DMS153 (cell line): ENCODE results near the gene AUH.
"Not testable (repeated sequence)": the region's sequence is repeated elsewhere in the genome, so short reads cannot be mapped to it uniquely, and the experiment has no call there.

Source experiments
- DNase-seq: peaks from one replicate; lab custom pipeline; 2025; lab: John Stamatoyannopoulos, UW

The AUH gene, protein sequence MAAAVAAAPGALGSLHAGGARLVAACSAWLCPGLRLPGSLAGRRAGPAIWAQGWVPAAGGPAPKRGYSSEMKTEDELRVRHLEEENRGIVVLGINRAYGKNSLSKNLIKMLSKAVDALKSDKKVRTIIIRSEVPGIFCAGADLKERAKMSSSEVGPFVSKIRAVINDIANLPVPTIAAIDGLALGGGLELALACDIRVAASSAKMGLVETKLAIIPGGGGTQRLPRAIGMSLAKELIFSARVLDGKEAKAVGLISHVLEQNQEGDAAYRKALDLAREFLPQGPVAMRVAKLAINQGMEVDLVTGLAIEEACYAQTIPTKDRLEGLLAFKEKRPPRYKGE

DNA sequence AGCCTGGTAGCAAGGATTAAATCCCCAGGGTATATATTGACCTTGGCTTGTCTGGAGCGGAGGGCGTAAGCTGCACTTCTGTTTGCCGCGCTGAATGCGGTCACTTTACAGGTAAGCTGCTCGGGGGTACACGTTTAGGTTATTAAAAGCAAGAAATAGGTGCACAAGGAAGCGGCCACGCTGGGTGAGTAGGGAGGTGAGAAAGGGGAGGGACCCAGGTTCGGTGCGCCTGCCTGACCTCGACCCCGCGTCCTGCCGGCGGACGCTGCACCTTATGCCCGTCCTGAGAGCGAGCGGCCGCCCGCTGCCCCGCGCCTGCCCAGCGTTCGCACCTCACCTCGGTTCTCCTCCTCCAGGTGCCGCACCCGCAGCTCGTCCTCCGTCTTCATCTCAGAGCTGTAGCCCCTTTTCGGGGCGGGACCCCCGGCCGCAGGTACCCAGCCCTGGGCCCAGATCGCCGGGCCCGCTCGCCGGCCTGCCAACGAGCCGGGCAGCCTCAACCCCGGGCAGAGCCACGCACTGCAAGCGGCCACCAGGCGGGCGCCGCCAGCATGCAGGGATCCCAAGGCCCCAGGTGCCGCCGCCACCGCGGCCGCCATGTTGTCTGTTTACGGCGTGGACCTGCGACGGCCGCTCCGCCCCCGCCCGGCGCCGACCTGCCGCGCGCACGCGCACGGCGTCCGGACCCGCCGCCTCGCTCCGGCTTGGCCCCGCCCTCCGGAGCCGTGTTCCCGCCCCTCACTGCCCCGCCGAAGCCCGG lies at the start of gene AUH:
AUH (minus strand) TSS at position 628 of the 760 bp plus-strand sequence; CDS start at position 599, 29 bp downstream.
- DNase-seq: peak; percentile 38

DNA sequence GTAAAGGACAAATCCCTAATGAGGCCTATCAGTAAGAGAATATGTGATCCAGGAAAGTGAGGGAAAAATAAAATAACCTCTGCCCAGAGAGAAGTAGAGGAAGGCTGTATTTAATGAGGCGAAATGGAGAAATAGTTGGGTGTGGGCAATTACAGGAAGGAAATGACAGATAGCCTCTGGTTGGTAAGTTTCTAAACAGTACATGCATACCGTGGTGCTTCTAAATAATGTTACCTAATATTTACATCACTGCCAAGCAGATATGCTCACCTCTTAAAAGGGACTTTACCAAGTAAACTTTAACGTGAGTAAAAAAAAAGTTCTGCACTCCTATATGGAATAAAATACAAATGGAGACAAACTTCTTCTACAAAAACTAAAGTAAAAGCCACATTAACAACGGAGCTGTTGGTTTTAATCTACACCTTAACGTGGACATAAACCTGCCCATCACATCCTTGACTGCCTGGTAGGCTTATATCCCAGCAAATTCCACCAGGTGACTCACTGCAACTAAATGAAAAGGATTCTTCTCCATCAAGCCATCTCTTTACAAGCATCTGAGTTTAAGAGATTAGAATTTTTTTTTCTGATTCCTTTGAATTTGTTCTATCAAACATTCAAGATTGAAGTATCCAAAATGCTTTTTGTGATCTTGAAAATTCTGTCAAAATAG lies 49.5 kb upstream of the AUH start:
- no peak for DNase-seq

DNA sequence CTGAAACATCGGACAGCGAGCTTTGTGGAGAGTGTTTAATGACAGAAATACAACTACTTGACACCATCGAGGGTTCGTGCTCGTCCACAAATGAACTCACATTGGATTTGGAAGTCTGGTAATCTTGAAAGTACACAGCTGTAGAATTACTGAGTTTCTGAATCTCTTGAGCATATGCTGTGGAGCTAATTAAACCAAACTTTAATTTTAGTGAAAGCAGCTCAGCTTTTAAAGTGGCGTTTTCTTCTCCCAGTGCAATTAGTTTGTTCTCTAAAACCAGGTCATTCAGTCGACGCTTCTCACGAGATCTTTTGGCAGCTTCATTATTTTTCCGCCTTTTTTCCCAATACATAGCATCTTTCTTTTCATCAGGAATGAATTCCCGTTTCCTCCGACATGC lies 48.4 kb upstream of the AUH start:
- no peak for DNase-seq

DNA sequence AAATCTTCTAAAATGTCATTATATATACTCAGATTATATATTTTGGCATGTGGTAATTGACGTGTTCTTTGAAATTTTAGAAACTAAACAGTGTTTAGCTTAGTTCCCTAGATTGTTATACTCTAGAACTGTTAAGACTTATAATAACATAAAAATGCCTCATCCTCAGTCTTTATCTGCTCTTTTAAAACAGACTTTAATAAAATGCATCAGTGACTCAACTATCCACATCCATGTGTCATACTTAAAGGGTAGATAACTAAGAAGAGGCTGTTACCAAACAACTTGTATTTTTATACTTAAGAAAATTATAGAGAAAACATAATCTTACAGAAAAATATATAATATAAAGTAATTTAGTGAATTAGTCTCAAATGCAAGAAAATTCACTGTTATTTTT lies 46.8 kb upstream of the AUH start:
- no peak for DNase-seq

DNA sequence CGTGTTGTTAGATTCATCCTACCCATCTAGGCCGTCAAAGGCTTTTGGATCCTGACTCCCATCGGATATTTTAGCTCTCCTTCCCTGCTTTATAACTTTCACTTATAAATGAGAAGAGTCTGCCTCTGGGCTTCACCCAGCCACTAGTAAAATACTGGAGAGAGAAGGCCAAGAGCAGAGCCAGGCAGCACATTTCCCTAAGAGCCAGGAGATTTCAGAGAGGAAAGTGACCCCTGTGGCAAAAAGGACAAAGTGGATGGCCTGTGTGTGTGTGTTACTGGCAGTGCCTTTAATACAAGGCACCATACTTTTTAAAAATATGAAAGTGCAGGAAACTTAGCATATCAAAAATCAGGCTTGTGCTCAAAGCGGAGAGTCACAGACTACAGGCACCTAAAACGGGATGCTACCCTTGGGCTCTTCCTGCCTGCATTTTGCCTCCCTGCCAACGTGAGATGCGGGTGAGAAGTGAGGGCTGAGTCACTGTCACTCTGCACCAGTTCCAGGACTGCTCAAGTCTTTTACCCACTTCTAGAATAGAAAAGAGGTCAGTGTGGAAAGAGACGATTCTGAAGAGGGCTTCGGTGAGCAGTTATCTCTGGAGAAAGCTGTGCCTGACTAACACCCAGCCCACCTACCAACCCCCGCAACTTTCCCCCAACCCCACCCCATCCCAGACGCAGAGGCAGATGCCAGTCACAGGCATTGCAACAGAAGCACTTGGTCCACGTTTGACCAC lies 46.0 kb upstream of the AUH start:
- no peak for DNase-seq

DNA sequence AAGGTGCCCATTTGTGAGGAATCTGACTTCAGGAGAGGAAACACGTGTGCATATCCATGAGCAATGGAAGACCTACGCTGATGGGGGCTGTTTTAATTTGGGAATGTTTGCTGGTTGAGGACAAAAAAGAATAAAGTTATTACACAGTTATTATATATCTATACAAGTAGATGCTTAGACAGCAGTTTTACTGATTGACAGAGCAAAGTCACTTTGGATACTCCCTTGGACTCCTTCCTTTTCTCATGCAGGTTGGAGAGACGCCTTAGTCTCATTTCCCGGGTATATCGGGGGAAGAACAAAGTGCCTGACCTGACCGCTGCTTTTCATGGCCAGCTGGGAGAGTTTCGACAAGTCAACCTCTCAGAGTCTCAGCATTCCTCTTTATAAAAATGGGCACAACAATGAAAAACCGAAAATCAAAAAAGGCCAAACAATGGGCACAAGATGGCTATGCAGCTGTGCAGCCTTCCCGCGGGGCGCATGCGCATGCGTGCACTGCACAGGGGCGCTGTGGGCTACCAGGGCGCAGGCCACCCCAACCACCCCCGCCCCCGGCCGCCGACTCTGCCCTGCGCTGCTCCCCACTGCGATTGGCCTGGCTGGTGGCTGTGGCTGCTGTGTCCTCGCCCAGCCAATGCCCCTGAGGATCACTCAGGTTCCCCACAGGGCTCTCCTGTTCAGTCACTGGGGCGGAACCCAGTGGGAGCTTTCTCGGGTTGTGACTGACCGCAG lies 43.8 kb upstream of the AUH start:
- DNase-seq: no peak

DNA sequence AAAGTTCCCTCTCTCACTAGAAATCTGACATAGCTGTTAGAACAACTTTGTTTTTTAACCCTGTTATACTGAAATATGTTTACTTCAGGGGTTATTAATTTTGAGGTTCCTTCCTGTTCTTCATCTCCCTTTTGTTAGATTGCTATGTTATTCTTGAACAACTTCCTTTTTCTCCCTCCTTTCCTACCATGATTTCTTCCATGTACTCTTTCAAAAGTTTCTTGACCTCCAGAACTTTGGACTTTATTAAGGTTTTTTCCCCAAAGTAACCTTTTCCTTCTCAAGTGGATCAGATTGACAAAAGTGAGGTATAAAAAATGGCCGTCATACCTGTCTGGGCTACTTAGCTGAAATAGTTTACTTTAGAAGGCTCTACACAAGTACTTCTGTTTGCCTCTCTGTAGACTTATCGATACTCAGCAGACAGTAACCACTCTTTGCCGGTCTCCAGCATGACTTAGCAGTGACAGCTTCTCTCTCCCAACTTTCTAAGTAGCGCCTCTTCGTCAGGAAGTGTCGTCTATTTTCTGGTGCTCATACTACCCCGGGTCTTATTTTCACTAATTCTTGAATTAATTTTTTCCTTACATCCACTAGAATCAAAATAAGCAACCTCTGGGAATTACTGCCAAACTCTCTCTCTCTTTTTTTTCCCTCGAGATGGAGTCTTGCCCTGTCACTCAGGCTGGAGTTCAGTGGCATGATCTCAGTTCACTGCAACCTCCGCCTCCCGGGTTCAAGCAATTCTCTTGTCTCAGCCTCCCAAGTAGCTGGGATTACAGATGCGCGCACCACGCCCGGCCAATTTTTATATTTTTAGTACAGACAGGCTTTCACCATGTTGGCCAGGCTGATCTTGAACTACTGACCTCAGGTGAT lies 42.2 kb upstream of the AUH start:
- DNase-seq: no peak

DNA sequence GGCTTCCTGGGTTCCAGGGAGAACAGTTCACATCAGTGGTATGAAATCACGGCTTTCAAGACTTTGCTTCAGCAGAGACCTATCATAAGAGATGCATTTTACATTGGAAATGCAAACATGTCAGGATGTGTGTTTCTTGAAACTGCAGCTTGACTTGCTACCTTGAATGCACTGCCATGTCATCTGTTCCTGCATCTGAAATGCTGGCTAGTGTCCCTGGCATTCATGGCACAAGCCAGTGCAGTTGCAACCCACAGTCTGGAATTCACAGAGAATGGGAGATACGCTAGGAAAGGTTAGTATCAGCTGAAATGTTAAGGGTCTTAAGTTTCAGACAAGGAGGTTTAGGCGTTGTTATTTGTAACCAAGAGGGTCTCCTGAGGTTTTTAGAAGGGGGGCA lies 37.2 kb upstream of the AUH start:
- DNase-seq: no peak

DNA sequence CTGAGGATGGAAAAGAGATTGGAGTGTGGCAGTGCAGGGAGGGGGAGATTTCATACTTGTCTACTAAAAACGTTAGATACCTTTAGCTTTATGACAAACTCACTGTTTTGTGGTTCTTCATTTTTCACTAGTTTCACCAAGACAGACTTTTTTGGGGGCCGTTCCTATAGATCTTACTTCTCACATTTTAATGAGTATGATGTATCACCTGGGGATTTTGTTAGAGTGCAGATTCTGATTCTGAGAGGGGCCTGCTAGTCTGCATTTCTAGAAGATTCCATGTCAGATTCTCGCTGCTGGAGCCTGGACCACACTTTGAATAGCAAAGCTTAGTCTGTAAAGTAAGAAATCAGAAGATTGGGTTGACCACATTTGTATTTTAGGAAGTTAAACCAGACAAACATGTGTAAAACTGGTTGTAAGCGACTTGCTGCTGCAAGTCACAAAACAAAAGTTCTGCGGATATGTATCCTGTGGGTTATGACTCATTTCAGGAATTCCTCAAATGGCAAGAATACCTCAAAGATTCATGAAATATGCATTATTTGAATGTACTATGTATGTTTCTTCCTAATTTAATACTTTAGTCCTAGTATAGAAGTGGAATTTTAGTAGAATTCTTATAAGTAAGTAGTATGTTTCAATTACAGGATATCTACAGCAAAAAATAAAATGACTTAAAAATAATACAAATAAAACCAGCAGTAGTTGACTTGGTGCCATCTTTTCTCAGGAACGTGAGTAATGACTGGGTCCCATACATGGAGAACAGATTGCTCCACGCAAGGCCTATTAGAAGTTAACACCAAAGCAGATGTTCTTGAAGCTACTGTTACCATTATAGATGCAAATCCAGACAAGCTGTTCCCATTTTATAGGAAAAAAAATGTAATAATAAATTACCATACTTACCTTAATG lies 34.1 kb upstream of the AUH start:
- no peak for DNase-seq

DNA sequence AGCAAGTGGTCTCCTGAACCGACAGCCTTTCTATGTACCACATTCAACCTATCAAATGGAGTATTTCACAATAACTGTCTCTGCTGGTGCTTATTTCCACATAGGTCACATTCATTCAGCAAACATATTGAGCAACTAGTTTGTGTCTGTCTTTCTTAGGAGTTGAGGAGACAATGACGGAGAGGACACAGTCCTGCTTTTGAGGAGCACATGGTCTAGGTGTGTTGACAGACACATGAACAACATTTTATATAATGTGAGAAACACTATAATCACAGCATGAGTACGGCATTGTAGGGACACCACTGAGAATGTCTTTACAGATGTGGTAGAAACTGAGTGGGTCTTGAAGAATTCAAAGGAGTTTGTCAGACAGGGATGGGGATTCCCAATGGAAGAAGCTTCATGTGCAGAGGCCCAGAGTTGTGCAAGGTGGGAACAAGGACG lies 33.4 kb upstream of the AUH start:
- no peak for DNase-seq

DNA sequence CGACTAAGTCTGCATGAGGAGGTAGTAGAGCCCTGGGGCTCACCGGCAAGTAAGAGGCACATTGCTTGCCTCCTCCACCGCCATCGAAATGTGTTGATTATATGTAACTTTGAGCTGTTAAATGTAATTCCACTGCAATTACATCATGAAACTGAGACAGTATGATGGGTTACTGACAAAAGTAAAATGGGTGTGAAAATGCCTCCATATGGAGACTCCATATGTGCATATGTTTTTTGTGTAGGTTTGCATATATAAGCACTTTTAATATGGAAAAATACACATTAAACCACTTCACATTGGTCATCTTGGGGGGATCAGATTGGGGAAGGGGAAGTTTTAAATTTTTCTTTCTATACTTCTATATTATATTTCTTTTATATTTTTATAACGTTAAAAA lies 32.1 kb upstream of the AUH start:
- no peak for DNase-seq

DNA sequence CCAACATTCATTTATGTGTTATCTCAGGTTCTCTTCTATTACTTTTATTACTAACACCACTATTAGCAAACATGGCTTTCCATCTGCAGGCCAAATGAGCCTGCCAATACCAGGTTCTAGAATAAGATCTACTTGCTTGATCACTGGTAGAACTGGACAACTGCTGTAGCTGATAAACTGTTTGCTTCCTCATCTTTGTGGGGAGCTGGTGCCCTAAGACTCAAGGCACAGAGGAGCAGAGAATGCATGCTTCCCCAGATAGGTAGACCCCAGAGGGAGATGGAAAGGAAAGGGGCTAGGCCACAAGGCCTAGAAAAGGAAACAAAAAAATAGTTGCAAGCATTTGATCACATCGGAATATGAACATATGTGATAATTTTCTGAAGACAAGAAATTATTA lies 30.7 kb upstream of the AUH start:
- DNase-seq: no peak

DNA sequence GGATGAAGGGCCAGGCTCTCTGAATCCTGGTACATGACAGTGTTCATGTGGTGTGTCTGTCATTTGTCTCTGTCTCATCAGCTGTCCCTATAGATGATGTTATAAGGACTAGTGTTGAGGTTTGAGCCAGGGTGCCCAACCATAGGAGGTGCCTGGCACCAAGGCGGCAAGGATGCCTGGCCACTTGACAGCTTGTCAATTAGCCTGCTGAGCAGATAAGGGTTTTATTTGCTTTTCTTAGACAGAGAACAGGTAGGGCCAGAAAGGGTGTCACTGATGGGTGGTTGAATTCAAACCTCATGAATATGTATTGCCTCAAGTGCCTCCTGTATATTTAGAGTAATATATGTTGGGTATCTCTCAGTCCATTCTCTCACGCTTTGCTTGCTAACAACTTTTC lies 30.1 kb upstream of the AUH start:
- peak; percentile 17 for DNase-seq

DNA sequence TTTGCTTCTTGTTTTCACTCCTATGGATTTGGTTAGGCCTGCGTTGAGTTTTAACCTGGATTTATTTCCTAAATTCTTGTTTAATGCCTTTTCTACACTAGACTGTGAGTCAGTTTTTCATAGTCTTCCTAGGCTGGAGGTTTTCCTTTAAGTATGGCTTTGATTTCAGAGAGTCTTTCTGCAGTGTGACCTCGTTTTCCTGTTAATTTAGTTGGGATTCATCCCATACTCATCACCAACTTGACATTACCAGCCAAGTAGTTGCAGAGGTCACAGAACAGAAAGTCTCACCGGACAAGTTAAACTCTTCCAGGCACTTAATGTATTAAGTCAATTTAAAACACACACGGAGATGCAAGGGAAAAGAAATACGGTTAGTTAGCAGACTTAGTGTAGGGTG lies 29.7 kb upstream of the AUH start:
- no peak for DNase-seq

DNA sequence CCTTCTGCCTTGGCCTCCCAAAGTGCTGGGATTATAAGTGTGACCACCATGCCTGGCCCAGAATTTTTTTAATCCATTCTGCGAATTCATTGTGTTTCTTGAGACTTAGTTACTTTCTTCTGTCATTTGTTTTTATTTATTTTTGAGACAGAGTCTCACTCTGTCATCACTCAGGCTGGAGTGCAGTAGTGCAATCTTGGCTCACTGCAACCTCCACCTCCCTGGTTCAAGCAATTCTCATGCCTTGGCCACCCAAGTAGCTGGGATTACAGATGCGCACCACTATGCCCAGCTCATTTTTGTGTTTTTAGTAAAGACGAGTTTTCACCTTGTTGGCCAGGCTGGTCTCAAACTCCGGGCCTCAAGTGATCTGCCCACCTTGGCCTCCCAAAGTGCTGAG lies 28.0 kb upstream of the AUH start:
- DNase-seq: not testable (repeated sequence)

DNA sequence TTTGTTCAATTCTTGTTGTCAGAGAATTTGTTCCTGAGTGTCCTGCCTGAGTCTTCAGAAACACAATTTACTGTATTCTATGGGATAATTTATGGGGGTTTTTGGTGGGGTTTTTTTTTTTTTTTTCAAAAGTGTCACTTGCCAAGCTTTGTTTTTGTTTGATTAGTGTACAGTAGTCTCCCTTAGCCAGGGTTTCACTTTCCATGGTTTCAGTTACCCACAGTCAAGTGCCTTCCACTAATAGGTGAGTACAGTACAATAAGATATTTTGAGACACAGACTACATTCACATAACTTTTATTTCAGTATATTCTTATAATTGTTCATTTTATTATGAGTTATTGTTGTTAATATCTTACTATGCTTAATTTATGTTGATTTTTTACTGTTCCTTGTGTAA lies 25.0 kb upstream of the AUH start:
- no peak for DNase-seq

DNA sequence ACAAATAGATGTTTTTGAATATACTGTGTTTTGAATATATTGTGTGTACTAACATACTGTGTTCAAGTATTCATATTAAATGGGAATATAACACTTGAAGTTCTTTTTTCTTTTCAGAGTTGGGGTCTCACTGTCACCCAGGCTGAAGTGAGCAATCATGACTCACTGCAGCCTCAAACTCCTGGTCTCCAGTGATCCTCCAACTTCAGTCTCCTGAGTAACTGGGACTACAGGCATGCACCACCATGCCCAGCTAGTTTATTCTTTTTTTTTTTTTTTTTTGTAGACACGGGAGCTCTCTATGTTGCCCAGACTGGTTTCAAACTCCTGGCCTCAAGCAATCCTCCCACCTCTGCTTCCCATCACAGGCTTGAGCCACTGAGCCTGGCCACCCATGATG lies 23.2 kb upstream of the AUH start:
- DNase-seq: no peak

DNA sequence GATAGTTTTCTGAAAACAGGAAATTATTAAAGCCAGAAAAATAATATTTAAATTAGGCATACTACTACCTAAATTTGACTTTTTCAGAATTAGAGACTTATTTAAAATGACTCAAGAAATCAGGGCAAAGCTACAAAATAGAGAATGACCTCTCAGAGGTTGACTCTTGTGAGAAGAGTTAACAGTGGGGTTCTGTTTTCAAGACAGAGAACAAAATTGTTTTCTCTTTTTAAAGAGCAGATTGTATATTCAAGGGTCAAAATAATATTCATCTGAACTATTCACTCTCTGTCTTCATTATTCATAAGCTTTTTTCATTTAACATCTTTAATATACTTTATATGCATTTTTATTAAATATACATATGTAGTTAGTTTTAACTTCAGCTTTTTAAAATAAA lies 21.9 kb upstream of the AUH start:
- no peak for DNase-seq

DNA sequence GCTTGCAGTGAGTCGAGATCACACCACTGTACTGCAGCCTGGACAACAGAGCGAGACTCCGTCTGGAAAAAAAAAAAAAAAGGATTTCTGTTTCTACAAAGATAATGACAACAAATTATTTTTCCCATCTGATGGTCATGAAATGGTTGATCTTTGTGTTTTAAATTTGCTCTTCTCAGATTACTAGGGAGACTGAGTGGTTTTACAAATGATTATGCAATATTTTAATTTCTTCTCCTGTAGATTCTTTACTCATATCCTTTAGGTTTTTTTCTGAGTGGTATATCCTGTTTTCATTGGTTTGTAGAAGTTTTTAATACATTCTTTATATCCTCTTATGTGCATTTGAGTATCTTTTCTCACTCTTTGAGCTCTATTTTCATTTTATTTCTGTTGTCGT lies 20.6 kb upstream of the AUH start:
- DNase-seq: no peak

DNA sequence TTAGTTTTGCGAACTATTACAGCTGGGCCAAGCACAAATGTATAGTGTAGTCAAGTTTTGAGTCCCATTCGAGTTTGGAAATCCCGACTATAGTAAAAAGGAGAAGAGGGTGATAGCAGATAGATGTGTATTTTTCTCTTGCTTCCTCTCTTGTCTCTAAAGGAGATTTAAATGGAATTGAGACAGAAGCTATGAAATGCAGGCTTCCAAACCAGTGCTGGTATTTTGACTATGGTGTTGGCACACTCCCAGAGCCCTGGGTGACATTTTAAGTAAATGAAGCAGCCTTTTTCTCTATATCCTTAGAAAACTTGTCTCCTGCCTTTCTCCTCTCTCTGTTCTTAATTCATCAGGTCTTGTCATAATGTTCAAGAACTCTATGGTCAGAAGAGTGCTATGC lies 17.7 kb upstream of the AUH start:
- no peak for DNase-seq
